ENCODE measurements around the gene PRPSAP1. TPM values are rescaled to one million over a fixed set of nuclear protein-coding genes. Genes with fewer than 3 reads are reported as not detected.

The PRPSAP1 gene
- total RNA-seq, 6 donors from 2014 or later, result 37.3 to 172 (median 59.2) TPM

DNA sequence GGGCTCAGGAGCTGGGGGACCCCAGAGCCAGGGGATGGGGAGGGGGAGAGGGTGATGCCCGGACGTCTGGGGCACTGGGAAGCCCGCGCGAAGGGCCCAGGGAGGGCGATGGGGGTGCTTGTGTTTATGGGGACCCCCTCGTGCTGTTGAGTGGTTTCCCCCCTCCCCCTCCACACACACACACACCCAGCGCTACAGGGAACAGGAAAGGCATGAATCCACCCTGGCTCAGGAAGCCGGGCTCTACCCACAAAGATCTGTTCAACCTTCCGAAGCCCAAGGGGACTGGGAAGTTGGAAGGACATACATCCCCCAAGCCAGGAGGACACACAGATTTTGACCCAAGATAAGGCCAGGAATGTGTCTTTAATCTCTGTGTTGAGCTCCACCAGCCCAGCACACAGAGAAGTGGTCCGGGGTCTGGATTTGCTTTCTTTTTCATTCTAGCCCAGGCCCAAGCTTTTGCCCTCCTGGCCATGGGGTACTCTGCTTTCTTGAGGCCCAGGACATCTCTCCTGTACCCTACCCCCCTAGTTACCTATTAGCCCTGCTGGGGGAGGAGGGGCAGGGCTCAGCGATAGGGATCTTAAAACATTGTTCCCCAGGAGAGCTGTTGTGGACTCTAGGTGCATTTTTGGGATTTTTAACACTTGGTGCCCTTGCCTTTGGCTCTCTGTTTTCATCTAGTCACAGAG is 87.3 kb downstream of the PRPSAP1 start:
- H3K27ac ChIP-seq, result peak overlapping the region; percentile 94 to 100 (median 96)
- DNase-seq, result peak in 1 of 2 donors; percentile 63
- no peak for ATAC-seq (ENCODE audit: low FRiP score in 2 of 2)

DNA sequence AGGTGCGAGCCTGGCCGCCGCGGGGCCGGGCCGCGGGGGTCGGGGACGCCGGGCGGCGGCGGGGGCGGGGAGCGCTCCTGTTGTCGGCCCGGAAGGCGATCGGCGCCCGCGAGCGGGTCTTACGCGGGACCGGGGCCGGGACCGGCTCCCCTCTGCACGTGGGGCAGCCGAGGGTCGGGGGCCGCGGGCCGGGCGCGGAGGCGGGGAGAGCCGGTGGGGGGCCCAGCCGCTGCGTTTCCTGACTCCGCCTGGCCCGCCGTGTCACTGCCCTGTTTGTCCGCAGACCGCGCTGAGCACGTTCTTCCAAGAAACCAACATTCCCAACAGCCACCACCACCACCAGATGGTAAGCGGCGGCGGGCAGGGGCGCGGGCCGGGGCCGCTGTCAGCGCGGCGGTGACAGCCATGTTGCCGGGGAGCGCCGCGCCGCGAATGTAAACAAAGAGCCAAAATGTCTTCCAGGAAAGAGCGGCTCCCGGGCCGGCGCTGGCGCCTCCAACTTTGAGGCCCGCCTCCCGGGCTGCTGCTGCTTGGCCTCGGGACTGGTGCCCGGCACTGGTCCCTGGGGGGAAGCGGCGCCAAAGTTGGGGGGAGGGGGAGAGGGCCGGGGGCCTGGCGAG is 88.0 kb downstream of the PRPSAP1 start:
- peak overlapping the region; percentile 89 to 100 (median 96) for H3K4me3 ChIP-seq
- H3K4me1 ChIP-seq, result peaks cover 72 to 80% (median 75%) of the 10 kb centered on the region in 4 donors
- peak overlapping the region; percentile 94 to 100 (median 96) for H3K27ac ChIP-seq
- no peaks in the 10 kb centered on the region for H3K27me3 ChIP-seq
- peak; percentile 63 to 93 for DNase-seq
- H3K9me3 ChIP-seq, result no peaks in the 10 kb centered on the region
- ATAC-seq (ENCODE audit: low FRiP score in 2 of 2), result no peak
- WGBS, 2 donors, result 0 to 2% methylated on average over 13 to 34 of the region's 76 CpGs
- TF ChIP-seq, protein P1, sequence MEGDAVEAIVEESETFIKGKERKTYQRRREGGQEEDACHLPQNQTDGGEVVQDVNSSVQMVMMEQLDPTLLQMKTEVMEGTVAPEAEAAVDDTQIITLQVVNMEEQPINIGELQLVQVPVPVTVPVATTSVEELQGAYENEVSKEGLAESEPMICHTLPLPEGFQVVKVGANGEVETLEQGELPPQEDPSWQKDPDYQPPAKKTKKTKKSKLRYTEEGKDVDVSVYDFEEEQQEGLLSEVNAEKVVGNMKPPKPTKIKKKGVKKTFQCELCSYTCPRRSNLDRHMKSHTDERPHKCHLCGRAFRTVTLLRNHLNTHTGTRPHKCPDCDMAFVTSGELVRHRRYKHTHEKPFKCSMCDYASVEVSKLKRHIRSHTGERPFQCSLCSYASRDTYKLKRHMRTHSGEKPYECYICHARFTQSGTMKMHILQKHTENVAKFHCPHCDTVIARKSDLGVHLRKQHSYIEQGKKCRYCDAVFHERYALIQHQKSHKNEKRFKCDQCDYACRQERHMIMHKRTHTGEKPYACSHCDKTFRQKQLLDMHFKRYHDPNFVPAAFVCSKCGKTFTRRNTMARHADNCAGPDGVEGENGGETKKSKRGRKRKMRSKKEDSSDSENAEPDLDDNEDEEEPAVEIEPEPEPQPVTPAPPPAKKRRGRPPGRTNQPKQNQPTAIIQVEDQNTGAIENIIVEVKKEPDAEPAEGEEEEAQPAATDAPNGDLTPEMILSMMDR (IDR thresholded peaks at IDR 0.05), result peak in 1 of 6 experiments; percentile 12
- TF ChIP-seq POLR2A (IDR thresholded peaks at IDR 0.05) (peak in 1 of 4 donors; percentile 36), EP300 (IDR thresholded peaks at IDR 0.05) (no peak), POLR2AphosphoS5 (IDR thresholded peaks at IDR 0.05) (peak in 1 of 2 donors; percentile 43)
- H3K36me3 ChIP-seq, result peaks cover 2 to 20% (median 16%) of the 10 kb centered on the region in 4 donors

More for the DNA sequence above, 87.3 kb downstream of the PRPSAP1 start:
- Histone ChIP-seq H3K36me3 (peaks cover 2 to 25% (median 21%) of the 10 kb centered on the region in 4 donors), H3K4me1 (peaks cover 78 to 82% (median 80%) of the 10 kb centered on the region in 4 donors), H3K9me3 (no peaks in the 10 kb centered on the region), H3K27me3 (no peaks in the 10 kb centered on the region), H3K4me3 (peak overlapping the region; percentile 89 to 100 (median 96))
- TF ChIP-seq POLR2A (IDR thresholded peaks at IDR 0.05) (peak in 1 of 4 donors; percentile 2), EP300 (IDR thresholded peaks at IDR 0.05) (no peak), POLR2AphosphoS5 (IDR thresholded peaks at IDR 0.05) (peak in 1 of 2 donors; percentile 44)
- TF ChIP-seq, protein P1 (IDR thresholded peaks at IDR 0.05), result no peak
- 2 to 10% methylated on average over 2 to 10 of the region's 12 CpGs for WGBS, 2 donors

DNA sequence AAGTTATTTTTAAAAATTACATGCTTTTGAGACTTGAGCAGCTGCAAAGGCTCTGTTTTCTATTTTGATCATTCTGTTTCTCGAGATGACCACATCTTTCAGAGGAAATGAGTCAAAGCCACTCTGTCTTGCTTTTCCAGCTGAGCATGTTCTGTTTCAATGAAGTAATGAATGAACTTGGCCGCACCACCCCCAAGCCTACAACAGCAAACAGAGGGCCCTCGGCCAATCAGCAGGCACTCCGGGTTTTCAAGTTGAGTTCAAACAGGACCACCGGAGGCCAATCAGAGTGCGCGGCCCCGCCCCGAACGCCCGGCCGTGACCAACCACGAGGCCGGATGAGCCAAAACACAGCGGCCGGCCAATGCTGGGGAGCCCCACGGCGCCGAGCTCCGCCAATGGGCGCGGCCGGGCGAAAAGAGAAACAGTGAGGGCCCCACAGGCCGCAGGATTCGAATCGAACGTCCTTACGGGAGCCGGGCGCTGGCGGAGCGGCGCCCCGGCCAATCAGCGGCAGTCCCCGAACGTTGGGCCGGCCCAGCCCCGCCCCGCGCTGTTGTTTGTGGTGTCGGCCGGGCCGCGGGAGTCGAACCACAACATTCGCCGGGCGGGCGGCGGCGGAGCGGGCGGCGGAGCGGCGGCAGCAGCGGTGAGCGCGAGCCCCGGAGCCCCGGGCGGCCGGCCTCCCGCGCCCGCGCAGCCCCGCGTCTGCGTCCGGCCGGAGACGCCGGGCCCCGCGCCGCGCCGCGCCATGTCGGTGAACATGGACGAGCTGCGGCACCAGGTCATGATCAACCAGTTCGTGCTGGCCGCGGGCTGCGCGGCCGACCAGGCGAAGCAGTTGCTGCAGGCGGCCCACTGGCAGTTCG is 88.7 kb downstream of the PRPSAP1 start, which contains the start of gene UBALD2:
TSS of gene UBALD2 (plus strand) at position 594 of the 869 bp plus-strand sequence. CDS start at position 752, 158 bp downstream.
- Histone ChIP-seq H3K27ac (peak within 1 kb of the TSS; percentile 94 to 100 (median 96)), H3K27me3 (no peaks in the 10 kb centered on the region), H3K36me3 (peaks cover 2 to 12% (median 9%) of the 10 kb centered on the region in 4 donors), H3K4me3 (peak within 1 kb of the TSS; percentile 89 to 100 (median 96)), H3K4me1 (peaks cover 66 to 78% (median 70%) of the 10 kb centered on the region in 4 donors), H3K9me3 (no peaks in the 10 kb centered on the region)
- TF ChIP-seq, protein P1 (IDR thresholded peaks at IDR 0.05), result peak in 2 of 6 experiments; percentile 7 to 9
- TF ChIP-seq POLR2A (IDR thresholded peaks at IDR 0.05), result peak in 3 of 4 donors; percentile 81 to 96 (median 83)
- peak in 1 of 4 donors; percentile 32 for TF ChIP-seq EP300 (IDR thresholded peaks at IDR 0.05)
- TF ChIP-seq POLR2AphosphoS5 (IDR thresholded peaks at IDR 0.05), result peak; percentile 84 to 95
- ATAC-seq (ENCODE audit: low FRiP score in 2 of 2) (peak; percentile 97 to 98), DNase-seq (peak; percentile 100)
- 0% methylated on average over 2 to 30 of the region's 94 CpGs for WGBS, 2 donors

DNA sequence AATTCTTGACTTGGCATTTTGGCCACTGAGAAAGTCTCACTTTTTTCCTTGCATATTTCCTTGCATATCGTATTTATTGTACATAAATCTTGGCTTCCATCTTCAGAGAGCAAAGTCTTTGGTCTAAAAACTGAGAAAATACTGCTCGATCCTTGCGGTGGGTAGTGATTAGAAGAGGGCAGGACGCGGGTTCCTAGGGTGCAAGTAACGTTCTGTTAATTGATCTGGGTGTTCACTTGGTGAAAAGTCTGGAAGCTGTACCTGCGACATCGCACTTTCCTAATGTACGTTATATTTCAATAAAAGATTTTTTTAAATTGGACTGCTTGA is 89.3 kb downstream of the PRPSAP1 start:
- Histone ChIP-seq H3K9me3 (no peaks in the 10 kb centered on the region), H3K27me3 (no peaks in the 10 kb centered on the region), H3K27ac (peak overlapping the region; percentile 73 to 100 (median 84)), H3K36me3 (peaks cover under 1 to 6% (median 4%) of the 10 kb centered on the region in 4 donors), H3K4me1 (peaks cover 61 to 78% (median 72%) of the 10 kb centered on the region in 4 donors), H3K4me3 (no peak overlapping the region)
- ATAC-seq (ENCODE audit: low FRiP score in 2 of 2), result no peak
- TF ChIP-seq POLR2AphosphoS5 (IDR thresholded peaks at IDR 0.05) (no peak), EP300 (IDR thresholded peaks at IDR 0.05) (no peak), POLR2A (IDR thresholded peaks at IDR 0.05) (no peak)
- TF ChIP-seq, protein P1 (IDR thresholded peaks at IDR 0.05), result no peak
- no peak for DNase-seq
- WGBS, 2 donors, result 56% methylated on average over 9 of the region's 9 CpGs

Measured in upper lobe of left lung (tissue), 6 donors.